ENCODE data around the gene ANKS1B.

GRCh38 chr12:98701166-98701565 lies 1283.6 kb downstream of the ANKS1B start:
- TF ChIP-seq POLR2A (IDR thresholded peaks at IDR 0.05) (no peak), POLR2AphosphoS5 (IDR thresholded peaks at IDR 0.05) (no peak)
- TF ChIP-seq, protein P1, sequence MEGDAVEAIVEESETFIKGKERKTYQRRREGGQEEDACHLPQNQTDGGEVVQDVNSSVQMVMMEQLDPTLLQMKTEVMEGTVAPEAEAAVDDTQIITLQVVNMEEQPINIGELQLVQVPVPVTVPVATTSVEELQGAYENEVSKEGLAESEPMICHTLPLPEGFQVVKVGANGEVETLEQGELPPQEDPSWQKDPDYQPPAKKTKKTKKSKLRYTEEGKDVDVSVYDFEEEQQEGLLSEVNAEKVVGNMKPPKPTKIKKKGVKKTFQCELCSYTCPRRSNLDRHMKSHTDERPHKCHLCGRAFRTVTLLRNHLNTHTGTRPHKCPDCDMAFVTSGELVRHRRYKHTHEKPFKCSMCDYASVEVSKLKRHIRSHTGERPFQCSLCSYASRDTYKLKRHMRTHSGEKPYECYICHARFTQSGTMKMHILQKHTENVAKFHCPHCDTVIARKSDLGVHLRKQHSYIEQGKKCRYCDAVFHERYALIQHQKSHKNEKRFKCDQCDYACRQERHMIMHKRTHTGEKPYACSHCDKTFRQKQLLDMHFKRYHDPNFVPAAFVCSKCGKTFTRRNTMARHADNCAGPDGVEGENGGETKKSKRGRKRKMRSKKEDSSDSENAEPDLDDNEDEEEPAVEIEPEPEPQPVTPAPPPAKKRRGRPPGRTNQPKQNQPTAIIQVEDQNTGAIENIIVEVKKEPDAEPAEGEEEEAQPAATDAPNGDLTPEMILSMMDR (IDR thresholded peaks at IDR 0.05): no peak
